Upper lobe of left lung (tissue), 4 donors: Measurements from ENCODE around the gene NR2F1-AS1.

Experiments
- CTCF ChIP-seq, 6 experiments: fragments of 450-650 bp in 4 of 6; fragments of 200-600 bp in 2 of 6; sonication (generic) in 2 of 6; IDR thresholded peaks; one replicate each; pipeline ENCODE4 v1.5.1; 2016 to 2019; ENCODE audit warnings: antibody characterized with exemption in 6 of 6
- POLR2A ChIP-seq, 4 donors: fragments of 450-650 bp; IDR thresholded peaks; one replicate each; pipeline ENCODE4 v1.5.1; 2016 to 2017; ENCODE audit warnings: antibody characterized with exemption in 4 of 4, mild to moderate bottlenecking in 2 of 4
- POLR2AphosphoS5 ChIP-seq, 2 donors: sonication (generic); formaldehyde crosslinking; IDR thresholded peaks; one replicate each; pipeline ENCODE4 v1.5.1; 2017; ENCODE audit warnings: antibody characterized with exemption in 2 of 2

GRCh38 chr5:93612855-93613243 is 31.8 kb upstream of the NR2F1-AS1 start:
- TF ChIP-seq CTCF (IDR thresholded peaks at IDR 0.05) (no peak), POLR2A (IDR thresholded peaks at IDR 0.05) (no peak), POLR2AphosphoS5 (IDR thresholded peaks at IDR 0.05) (no peak)
